HG02840 (cell line): ENCODE measurements around the gene CCN5.

Experiments used
- ATAC-seq: cut with Tn5 transposase; IDR thresholded peaks from one replicate; pipeline ENCODE4 v1.9.1; 2021; ENCODE audit warnings: mild to moderate bottlenecking, moderate library complexity, moderate number of reproducible peaks; ENCODE audit not compliant: unreplicated experiment, low FRiP score

The CCN5 gene

DNA sequence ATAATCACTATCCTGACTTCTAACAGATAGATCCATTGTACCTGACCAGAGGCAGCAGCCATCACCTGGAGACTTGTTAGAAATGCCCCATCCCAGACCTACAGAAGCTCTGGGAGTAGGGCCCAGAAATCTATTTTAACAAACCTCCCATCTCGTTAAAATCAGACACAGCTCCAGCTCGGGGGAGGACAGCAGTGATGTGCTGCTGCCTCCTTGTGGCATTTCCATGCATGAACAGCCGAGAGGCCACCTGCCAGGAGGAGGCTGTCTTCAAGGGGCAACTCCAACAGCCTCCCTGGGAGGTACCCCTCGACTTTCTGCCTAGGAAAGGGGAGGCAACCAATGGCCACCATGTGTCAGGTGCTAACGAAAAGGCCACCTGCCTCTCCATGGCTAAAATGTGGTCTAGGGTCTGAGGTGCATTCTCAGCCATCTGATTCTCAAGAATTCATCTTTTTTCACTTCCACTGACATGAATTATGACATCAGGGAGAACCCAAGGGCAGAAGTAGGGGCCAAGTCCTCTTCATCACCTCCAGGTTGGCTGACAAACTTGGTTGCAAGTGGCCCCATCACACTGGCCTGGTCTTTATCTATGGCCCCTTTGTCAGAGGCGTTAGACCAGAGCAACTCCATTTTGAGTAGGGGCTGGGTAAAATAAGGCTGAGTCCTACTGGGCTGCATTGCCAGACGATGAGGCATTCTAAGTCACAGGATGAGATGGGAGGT, 18.3 kb downstream of the CCN5 start:
- ATAC-seq: no peak

DNA sequence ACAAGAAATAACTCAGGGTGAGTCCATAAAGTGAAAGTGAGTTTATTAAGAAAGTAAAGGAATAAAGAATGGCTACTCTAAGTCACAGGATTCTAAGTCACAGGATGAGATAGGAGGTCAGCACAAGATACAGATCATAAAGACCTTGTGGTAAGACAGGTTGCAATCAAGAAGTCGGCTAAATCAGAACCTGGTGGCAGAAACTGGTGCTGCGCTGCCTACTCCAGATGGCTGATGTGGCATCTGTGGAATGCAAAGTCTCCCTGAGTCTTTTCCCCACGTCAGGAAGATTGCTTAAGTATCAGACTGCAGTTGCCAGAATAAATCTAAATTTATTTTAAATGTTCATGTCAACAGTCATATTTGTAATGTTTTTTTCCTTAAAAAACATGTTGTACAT, 19.8 kb downstream of the CCN5 start:
- ATAC-seq: no peak

DNA sequence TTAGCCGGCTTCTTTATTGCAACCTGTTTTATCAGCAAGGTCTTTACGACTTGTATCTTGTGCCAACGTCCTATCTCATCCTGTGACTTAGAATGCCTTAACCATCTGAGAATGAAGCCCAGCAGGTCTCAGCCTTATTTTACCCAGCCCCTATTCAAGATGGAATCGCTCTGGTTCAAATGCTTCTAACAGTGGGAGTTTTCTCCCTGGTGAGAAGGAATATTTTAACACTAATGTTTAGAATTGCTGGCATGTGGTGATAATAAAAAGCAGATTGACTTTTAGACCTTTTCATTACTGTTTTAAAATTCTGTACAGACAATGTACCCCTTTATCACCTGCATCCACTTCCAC, 20.6 kb downstream of the CCN5 start:
- no peak for ATAC-seq

DNA sequence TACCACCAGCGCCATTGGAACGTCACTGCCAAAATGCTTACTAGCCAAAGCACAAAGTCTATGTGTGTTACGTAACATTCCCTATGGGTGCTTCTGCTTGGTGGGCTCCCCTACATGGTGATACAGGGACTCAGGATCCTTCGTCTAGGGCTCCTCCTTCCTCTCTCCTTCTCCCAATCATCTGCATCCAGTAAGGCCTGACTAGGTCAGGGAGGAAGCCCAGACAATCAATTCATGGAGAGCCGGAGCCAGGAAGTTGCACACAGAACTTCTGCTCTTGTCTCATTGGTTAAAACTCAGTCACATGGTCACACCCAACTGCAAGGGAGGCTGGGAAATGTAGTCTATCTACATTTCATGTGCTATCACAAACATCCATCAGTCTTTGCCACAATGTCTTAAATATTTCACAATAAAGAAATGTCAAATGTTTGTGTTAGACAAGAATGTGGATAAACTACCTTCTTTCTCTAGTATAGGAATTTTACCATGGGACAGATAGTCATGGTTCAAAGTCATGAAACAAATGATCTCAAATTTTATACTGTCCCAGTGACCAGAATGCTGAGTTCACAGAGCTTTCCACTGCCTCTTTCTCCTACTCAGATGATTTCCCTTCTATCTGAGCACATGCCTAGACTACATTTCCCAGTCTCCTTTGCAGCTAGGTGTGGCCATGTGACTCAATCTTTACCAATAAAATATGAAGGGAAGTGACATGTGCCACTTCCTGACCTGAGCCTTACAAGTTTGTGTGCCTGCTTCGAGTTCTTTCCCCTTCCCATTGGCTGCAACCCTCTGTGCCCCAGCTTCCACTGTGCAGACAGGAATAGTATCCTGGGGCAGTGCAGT, 21.2 kb downstream of the CCN5 start:
- ATAC-seq: no peak

DNA sequence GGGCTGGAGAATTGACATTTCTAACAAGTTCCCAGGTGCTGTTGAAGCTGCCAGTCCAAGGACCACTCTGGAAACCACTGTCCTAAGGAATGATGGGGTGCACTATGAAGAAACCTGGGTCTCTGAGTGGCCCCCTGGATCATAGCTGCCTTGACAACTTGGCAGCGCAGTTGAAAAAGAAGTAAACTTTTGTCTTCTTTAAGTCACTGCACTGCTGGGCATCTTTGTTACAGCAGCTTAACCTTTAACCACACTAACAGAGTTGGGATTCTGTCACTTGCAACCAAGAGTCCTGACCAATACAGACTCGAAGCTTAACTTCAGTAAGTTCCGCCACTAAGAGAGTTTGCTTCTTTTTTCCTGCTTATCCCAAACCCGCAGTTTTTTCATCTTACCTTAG, 21.9 kb downstream of the CCN5 start:
- no peak for ATAC-seq

DNA sequence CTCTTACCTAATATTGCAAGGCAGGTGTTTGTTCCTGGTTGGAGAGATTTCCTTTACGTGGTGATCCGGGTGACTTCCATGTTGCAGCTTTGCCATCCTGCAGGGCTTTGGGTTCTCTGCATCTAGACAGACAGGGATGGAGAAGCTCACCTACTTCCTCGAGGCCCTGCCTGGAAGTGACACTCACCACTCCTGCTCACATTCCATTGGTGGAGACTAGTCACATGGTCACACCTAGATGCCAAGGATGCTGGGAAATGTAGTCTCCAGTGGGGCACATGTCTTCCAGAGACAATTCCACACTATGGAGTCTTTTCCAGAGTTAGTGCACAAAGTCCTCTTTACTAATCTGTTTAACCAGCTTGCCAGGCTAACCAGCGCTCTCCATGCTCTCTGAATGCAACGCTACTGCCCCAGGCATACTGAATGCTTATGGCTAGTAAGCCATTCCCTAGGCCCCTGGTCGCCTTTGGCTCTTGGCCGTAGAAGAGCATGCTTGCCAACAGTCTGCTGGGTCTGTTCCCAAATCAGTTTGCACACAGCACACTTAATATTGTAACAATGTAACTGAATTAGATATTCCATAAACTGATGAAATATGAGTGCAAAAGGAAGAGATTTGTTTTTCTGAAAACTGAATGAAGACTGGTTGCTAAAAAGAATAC, 23.8 kb downstream of the CCN5 start:
- ATAC-seq: no peak

DNA sequence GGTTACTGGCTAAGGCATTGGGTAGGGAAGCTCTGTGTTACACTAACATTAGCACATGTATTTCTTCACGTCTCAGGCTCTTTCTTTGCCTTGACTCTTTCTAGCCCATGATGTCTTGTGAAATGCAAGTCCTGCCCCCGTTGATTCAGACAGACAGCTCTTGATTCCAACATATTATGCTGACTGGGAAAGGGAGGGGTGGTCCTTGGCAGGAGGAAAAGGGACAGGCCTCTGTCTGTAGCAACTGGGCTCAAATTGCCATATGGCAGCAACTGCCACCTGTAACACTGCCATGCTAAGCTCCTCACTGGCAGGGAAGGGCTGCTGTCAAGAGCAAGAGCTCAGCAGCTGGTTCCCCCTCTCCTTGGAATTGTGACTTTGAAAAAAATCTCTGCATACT, 24.8 kb downstream of the CCN5 start:
- ATAC-seq: no peak

DNA sequence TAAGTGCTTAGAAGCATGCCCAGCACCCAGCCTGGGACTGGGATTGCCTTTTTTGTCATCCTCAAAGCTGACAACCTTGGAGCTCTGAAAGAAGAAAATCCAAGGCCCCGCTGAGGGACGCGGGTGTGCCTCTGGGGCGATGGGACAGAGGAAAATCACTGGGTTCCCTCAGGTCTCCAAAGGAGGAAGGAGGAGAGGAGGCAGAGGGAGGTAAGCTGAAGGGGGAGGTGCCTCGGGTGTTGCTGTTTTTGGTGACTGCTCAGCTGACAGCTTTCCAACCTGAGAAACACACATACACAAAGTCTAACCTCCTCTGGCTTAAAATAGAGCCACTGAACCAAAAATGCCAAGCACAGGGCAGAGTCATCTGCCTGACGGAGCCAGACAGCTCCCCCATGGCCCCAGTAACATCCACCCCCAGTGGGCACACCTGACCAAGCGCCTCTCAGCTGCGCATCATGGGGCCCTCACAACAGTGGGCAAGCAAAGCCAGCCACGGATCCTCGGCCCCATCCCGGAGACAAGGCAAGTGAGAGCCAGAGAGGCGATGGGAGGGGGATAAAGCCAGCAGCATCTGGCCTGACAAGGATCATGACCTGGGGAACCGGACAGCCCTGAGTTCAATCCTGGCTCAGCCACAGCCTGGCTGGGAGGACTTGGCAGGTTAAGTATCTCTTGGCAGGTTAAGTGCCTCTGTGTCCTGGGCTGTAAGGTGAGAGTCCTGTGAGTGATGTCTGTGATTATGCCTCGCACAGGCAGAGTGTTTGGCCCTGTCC, 27.3 kb downstream of the CCN5 start:
- ATAC-seq: no peak

DNA sequence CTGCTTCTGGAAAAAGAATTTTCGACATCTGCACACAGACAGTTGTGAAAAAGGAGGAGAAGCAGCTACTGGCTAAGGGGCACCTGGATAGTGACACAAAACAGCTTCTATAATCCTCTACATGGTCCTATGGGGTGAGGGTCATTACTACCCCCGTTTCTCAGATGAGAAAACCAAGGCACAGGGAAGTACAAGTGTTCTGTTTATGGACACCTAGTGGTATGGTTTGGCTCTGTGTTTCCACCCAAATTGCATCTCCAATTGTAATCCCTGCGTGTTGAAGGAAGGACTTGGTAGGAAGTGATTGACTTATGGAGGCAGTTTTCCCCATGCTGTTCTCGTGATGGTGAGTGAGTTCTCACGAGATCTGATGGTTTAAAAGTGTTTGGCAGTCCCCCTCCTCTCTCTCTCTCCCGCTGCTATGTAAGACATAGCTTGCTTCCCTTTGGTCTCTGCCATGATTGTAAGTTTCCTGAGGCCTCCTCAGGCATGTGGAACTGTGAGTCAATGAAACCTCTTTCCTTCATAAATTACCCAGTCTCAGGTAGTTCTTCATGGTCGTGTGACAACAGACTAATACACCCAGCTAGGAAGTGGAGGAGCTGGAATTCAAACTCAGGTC, 28.0 kb downstream of the CCN5 start:
- no peak for ATAC-seq

DNA sequence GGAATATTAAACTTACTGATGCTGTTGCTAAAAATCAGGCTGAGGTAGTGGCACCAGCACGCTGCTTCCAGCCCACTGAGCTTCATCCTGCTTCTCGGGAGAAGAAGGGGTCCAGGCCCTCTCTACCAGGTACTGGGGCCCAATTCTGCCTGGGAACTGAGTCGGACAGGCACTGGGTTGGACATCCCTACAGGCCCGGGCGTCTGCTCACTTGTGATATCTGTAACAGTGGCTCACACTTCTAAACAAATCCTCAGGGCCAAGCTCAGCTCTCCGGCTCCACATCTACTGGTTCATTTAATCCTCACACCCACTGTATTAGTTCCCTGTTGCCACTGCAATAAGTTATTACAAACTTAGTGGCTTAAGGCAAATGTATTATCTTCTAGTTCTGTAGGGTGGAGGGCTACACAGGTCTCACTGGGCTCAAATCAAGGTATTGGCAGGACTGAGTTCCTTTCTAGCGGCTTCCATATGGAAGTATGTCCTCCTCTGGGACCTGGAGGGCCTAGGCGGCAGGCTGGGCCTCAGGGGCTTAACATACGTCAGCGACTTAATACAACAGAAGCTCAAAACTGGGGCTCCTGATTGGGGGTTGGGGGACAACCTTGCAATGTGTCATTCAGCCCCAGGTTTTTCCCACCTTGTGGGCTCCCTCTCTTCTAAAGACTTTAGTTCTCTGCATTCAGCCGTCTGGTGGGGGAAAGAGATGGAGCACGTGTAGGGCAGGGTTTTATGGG, 28.9 kb downstream of the CCN5 start:
- no peak for ATAC-seq

DNA sequence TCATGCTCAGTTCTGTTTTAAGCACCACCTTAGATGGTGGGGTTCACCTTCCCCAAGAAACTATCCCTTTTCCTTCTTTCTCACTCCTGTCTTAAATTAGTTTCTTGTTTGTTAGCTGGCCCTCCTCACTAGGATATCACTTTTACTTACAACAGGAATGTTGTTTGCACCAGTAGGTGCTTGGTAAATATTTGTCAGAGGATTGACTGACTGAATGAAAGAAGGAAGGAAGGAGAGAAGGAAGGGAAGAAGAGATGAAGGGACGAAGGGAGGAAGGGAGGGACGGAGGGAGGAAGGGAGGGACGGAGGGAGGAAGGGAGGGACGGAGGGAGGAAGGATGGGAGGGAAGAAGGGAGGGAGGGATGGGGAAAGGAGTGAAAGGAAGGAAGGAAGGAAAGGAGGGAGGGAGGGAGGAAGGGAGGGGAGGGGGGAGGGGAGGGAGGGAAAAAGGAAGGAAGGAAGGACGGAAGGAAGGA, 30.0 kb downstream of the CCN5 start:
- no peak for ATAC-seq

DNA sequence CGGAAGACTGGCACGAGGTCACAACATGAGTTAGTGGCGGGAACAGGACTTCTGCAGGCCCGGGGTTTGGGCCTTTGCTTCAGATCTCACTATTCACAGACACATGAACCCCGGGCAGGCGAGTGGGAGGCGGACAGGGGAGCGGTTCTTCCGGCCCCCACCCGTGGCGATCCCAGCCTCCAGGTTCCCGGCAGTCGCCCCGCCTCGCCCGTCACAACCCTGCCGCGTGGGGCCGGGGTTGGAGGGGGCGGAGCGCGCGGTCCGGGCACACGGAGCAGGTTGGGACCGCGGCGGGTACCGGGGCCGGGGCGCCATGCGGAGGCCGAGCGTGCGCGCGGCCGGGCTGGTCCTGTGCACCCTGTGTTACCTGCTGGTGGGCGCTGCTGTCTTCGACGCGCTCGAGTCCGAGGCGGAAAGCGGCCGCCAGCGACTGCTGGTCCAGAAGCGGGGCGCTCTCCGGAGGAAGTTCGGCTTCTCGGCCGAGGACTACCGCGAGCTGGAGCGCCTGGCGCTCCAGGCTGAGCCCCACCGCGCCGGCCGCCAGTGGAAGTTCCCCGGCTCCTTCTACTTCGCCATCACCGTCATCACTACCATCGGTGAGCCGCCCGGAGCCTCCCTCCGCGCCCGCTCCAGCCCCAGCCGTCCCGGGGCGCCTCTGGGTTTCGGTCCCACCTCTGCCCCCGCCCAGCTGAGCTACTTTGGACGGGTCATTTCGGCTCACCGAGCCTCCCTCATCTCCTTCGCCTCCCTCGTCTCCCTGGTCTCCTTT, 30.6 kb downstream of the CCN5 start, which contains the start of gene KCNK15:
Gene KCNK15, plus strand, starts transcription at position 268 of the 769 bp plus-strand sequence. Its CDS starts 46 bp downstream, at position 314.
- ATAC-seq: no peak

DNA sequence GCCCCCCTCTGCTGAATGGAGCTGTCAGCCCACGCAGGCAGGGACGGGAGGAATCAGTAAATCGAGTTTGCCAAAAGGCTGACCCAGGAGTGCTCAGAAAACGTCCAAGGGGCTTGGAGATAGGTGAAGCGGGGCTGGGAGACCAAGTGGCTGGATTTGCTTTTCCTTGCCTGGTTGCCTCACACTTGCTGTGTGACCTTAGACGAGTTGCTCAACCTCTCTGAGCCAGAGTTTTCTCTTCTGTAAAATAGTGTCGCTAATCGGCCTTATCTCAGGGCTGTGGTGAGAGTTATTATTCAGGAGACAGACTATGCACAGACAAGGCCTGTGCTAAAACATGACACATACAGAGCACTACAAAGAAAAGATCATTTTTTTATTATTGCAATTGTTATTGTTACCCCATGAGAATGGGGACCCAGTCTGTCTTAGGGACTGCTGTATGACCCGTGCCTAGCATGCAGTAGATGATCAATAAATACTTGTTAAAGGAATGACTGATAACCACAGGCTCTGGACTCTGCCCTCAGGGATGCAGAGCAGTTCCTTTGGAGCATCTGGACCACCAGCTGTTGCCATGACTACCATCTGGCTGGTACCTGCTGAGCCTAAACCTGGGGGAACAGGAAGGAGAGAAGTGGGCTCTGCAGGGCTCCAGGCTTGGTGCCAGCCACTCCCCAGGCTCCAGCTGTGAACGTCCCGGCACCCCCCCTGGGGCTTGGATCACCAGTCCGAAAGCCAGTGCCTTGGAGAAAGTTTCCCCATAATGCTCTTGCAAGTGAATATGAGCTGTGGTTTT, 31.4 kb downstream of the CCN5 start:
- no peak for ATAC-seq

DNA sequence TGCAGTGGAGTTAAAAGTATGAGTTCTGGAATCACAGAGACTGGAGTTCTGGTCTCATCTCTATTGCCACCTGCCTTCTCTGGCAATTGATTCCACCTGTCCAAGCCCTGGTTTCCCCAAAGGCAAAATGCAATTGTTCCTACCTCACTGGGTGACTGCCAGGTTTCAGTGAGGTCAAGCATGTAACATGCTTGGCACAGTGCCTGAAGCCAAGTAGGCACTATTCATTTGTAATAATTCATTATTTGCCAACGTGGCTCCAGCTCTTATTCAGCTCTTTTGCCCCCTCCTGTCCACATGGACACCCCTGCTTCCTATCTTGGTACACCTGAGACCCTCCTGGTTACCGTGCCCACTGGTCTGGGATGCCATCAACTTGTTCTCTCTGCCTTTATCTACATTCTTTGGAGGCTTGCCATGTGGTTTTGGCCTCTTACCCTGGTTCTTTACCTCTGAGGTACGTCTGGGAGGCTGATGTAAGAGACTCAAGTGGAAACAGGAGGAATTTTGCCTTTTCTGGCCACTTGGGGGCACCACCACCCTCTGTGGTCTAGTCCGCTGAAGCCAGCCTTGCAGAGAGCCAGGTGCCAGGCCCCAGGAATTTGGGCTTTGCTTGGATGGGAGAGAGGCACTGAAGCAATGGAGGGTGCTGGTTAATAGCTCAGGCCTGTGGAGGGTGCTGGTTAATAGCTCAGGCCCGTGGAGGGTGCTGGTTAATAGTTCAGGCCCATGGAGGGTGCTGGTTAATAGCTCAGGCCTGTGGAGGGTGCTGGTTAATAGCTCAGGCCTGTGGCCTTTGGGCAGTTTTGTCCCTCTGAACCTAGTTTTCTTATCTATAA, 32.2 kb downstream of the CCN5 start:
- no peak for ATAC-seq

DNA sequence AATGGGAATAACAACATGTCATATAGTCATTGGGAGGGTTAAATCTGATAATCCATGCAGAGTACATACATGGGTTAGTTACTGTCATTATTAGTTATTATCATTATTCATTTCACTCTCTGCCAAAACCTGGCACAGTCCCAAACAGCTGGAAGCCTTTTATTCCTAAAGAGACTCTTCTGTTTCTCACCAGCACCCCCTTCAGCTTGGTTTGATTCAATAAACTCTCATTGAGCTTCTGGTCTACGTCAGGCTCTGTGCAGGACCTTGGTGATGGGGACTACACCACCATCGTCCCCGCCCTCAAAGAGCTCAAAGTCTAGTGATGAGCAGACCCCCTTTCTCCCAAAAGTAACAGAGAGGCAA, 32.8 kb downstream of the CCN5 start:
- no peak for ATAC-seq

DNA sequence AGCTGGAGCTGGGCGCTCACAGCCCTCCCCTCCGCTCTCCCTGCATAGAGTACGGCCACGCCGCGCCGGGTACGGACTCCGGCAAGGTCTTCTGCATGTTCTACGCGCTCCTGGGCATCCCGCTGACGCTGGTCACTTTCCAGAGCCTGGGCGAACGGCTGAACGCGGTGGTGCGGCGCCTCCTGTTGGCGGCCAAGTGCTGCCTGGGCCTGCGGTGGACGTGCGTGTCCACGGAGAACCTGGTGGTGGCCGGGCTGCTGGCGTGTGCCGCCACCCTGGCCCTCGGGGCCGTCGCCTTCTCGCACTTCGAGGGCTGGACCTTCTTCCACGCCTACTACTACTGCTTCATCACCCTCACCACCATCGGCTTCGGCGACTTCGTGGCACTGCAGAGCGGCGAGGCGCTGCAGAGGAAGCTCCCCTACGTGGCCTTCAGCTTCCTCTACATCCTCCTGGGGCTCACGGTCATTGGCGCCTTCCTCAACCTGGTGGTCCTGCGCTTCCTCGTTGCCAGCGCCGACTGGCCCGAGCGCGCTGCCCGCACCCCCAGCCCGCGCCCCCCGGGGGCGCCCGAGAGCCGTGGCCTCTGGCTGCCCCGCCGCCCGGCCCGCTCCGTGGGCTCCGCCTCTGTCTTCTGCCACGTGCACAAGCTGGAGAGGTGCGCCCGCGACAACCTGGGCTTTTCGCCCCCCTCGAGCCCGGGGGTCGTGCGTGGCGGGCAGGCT, 35.1 kb downstream of the CCN5 start:
- no peak for ATAC-seq
